Measurements from ENCODE around the gene COPG2.

COPG2 gene

DNA sequence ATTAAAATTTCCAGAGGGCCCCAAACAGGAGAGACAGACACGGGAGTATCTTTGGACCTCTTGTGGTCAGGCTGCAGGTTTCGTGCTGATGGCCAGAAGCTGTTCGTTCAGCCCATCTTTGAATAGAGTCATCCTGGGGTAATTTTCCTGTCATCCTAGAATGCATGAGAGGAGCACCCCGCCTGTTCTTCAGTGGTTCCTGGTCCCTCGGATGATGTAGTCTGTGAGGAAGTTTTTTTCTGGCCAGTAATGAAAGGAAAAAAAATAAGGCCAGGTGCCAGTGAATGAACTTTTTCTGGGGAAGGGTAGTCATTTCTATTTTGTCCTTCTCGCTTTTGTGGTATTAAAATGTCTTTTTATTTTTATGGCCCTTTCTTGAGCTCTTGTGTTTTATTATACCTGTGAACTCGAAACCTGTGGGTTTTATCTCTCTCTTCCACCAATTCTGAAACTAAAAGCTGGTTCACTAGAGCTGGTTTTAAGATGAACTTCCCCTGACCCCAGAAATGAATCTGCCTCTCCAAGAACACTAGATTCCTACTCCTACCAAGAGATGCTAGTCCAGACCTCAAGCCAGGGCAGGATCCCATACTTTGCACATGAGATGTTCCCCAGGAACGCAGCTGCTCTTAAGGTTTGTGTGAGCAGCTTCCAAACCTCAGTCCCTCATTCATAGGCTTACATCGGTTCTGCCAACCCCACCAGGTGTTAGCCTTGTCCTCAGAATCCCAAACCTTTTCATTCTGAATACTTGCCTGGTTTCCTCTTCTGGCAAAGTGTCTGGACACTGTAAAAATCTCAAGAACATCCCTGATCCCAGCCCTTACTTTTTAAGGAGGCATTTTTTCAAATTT is 192.0 kb downstream of the COPG2 start:
- no peak for DNase-seq (ENCODE audit: low read depth in 2 of 2, low spot score in 1 of 2)

DNA sequence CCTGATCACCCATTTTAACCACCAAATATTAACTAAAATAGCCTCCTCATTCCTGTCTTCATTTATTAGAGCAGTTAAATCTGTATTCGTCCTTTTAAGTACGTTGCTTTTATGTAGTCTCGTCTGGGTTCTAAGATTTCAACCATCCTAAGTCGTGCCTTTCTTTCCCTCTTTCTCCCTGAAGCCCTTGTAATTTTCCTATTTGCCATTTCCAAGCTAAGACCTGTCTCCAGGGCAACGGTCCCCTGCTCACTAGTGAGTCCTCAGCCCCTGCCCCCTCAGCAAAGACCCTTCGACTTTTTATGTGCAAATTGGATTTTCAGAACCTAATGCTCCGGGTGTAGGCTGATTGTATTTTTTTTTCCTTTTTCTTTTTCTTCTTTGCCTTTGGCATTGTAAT is 192.8 kb downstream of the COPG2 start:
- no peak for DNase-seq (ENCODE audit: low read depth in 2 of 2, low spot score in 1 of 2)

DNA sequence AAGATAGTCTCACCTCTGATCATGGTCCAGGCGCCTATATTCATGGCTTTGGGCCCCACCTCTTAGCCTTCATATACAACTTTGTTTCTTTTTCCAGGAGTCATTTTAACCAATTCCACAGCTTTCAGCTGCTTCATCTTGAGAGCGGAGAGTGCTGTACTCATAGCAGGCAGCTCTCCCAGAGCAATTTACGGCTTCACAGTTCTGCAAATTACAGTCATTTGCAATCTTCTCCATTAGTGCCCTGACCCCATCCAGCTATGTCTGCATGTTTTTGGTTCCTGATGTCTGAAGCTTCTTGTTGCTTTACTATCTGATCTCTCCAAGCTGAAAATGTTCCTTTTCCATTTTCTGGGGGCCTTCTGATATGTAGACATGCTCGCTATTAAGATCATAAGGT is 194.7 kb downstream of the COPG2 start:
- DNase-seq (ENCODE audit: low read depth in 2 of 2, low spot score in 1 of 2), result no peak

DNA sequence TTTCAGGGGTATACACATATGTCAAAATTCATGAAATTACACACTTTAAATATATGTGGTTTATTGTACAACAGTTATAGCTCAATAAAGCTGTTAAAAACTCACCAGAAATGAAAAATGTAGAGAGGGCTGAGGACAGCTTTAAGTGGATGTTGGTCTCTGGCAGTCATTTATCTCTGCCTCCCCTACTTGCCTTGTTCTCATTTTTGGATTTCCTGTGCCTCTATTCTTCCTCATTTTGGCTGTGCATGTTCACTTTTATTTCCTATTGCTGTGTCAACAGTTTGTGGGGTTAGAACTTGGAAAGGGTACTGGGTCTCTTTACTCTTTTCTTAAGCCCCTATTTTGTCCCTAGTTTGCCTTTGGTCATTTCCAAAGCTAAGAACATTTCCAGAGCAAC is 195.3 kb downstream of the COPG2 start:
- DNase-seq (ENCODE audit: low read depth in 2 of 2, low spot score in 1 of 2), result no peak

DNA sequence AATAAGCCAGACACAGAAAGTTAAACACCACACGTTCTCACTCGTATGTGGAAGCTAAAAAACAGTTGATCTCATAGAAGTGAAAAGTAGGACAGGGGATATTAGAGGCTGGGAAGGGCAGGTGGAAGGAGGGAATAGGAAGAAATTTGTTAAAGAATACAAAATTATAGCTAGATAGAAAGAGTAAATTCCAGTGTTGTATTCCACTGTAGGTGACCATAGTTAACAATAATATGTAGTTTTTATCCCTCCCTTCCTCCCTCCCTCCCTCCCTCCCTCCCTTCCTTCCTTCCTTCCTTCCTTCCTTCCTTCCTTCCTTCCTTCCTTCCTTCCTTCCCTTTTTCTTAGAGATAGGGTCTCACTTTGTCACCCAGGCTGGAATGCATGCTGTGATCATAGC is 196.6 kb downstream of the COPG2 start:
- DNase-seq (ENCODE audit: low read depth in 2 of 2, low spot score in 1 of 2), result no peak

DNA sequence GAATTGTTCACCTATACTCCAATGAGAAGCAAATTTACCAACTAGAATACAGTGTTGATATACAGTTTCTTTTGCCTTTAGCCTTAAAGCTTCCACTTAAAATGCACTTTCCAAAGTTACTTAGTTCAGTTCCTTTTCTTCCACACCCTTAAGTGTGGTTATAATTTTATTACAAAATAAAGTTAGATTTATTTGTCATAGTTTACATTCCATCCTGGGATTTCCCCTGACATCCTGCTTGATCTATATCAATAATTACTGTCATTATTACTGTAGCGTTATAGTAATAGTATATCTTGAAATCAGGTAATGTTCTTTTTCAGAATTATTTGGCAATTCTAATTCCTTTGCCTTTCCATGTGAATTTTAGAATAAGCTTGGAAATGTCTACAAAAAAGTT is 199.9 kb downstream of the COPG2 start:
- DNase-seq (ENCODE audit: low read depth in 2 of 2, low spot score in 1 of 2), result no peak

DNA sequence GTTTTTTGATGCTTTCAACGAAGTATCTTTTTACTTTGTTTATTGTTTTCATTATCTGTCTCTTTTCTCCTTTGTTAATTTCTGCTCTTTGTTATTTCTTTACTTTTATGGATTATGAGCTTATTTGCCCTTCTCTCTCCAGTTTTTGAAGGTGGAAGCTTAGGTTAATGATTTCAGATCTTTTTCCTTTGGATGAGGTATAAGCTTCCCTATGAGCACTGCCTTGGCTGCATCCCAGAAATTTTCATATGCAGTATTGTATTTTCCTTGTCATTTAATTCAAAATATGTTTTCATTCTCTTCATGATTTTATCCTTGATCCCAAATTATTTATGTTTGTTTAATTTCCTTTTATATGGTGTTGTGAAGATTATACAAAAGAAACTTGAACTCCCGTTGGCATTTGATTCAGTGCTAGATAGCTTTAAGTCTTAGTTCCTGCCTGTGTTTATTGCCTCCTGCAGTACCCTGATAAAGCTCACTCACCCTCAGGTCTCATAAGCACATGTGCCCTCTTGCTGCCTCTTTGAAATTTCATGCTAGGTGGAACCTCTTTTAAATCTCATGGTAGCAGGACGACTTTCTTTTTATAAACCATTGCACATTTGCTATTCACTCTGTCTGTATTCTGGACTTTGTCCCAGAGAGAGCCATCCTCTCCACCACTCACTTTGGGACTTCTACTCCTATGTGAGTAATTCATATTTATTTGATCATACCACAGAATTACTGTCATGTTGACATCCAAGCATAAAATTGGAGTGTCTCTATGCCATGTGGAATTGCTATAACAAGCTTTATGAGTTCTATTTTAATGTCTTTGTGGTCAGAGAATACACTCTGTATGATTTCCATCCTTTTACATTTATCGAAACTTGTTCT is 204.8 kb downstream of the COPG2 start:
- DNase-seq (ENCODE audit: low read depth in 2 of 2, low spot score in 1 of 2), result no peak

DNA sequence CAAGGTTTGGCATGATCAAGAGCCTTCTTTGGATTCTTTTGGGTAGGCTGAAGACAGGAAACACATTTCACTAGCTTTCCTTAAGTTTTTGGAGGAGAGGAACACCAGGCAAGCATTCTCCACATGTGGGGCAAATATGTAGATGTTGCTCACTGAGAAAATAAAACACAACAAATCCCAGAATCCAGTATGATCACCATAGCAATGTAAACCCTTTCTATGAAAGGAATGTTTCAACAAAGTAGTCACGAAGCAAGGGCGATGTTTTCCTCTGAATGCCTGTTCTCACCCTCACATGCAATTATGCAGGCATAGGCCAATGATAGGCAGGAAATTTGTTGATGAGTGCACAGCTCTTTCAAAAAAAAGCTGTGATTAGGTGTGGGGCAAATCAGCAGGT is 207.3 kb downstream of the COPG2 start:
- DNase-seq (ENCODE audit: low read depth in 2 of 2, low spot score in 1 of 2), result no peak

DNA sequence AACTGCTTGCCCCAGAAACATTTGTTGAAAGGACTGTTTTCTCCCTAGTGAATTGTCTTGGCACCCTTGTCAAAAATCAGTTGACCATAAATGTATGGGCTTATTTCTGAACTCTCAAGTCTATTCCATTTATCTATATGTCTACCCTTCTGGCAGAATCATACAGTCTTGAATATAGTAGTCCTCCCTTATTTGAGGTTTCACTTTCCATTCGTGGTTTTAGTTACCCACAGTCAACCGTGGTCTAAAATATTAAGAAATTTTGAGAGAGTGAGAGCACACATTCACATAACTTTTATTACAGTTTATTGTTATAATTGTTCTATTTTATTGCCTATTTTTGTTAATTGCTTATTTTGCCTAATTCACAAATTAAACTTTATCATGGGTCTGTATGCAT is 210.3 kb downstream of the COPG2 start:
- DNase-seq (ENCODE audit: low read depth in 2 of 2, low spot score in 1 of 2), result no peak
